K562 (cell line): Measurements from ENCODE around the gene BNC2. TPM values are rescaled to one million over a fixed set of nuclear protein-coding genes. Genes with fewer than 3 reads are reported as not detected.

Source experiments
- ATAC-seq: fragments of 200-7000 bp; cut with Tn5 transposase; 3 replicates; pipeline ENCODE4 v1.9.1; 2020; ENCODE audit warnings: moderate library complexity
- BruUV-seq: library from RNA; stranded (reverse); fragments of 400-500 nt; replicated peaks from 2 replicates; lab custom pipeline; 2021; lab: Mats Ljungman, UMichigan
- CTCF ChIA-PET: fragments of 300-600 bp; formaldehyde crosslinking; extraction: SDS; loops from one replicate; lab custom pipeline; 2021; ENCODE audit warnings: low intra/inter-chr PET ratio; lab: Yijun Ruan, JAX
- POLR2A ChIA-PET: fragments of 300-600, 350-650 bp; sonication (Branson Sonifier 250); formaldehyde crosslinking; extraction: SDS; loops from one replicate; lab custom pipeline; 2021; ENCODE audit warnings: antibody characterized with exemption, inconsistent platforms; lab: Yijun Ruan, JAX
- DNase-seq, 4 experiments: peaks; one replicate each; pipeline versions ENCODE4 v3.0.0 to v3.0.0-alpha.2; 2011 to 2018; ENCODE audit warnings: low spot score in 3 of 4, mixed read lengths in 3 of 4; ENCODE audit errors: extremely low read depth in 1 of 4
- FAIRE-seq: peaks from 2 replicates; lab custom pipeline; 2011; peaks lifted over from hg19 to GRCh38; lab: Jason Lieb, UNC
- H2AFZ ChIP-seq: 2 replicates; pipeline ENCODE4 v1.6.0; 2011; ENCODE audit warnings: low read depth, low read length, control low read depth, inconsistent platforms
- H3K27ac ChIP-seq: fragments of 200-600 bp; 3 replicates; pipeline ENCODE4 v1.8.0; 2011; ENCODE audit warnings: low read depth, mild to moderate bottlenecking, control low read depth, inconsistent platforms, low read length, moderate library complexity, mixed read lengths; ENCODE audit errors: extremely low read depth
- H3K27me3 ChIP-seq, 2 experiments: fragments of 300-600 bp in 1 of 2; 2 replicates in 1 of 2; 3 replicates in 1 of 2; pipeline versions ENCODE4 v1.6.0 to v1.8.0; 2011; ENCODE audit warnings: inconsistent platforms in 2 of 2, low read length in 2 of 2, mild to moderate bottlenecking in 1 of 2, mixed read lengths in 1 of 2, moderate library complexity in 1 of 2; ENCODE audit not compliant: control insufficient read depth in 2 of 2, insufficient read depth in 2 of 2
- H3K36me3 ChIP-seq: fragments of 300-600 bp; 3 replicates; pipeline ENCODE4 v1.8.0; 2011; ENCODE audit warnings: mild to moderate bottlenecking, low read length, inconsistent platforms; ENCODE audit not compliant: control insufficient read depth, insufficient read depth
- H3K4me1 ChIP-seq, 2 experiments: fragments of 200-600 bp in 1 of 2; replicated peaks in 1 of 2; 2 replicates in 1 of 2; 3 replicates in 1 of 2; pipeline versions ENCODE4 v1.5.1 to v1.8.0; 2011; ENCODE audit warnings: inconsistent platforms in 2 of 2, low read length in 2 of 2, mild to moderate bottlenecking in 1 of 2, mixed read lengths in 1 of 2, moderate library complexity in 1 of 2; ENCODE audit not compliant: control insufficient read depth in 2 of 2, insufficient read depth in 2 of 2
- H3K4me2 ChIP-seq: 2 replicates; pipeline ENCODE4 v1.6.1; 2011; ENCODE audit warnings: low read length, control low read depth, inconsistent platforms, mixed read lengths; ENCODE audit not compliant: insufficient read depth
- H3K4me3 ChIP-seq: fragments of 200-600 bp; sonication (generic), shearing (Covaris generic); 2 replicates; pipeline ENCODE4 v1.5.1; 2016; ENCODE audit warnings: control low read depth, inconsistent platforms
- H3K79me2 ChIP-seq: fragments of 200-600 bp; 3 replicates; pipeline ENCODE4 v1.8.0; 2011; ENCODE audit warnings: low read length, inconsistent platforms; ENCODE audit not compliant: control insufficient read depth, insufficient read depth
- H3K9ac ChIP-seq, 2 experiments: 2 replicates each; pipeline versions ENCODE4 v1.6.0 to v1.6.1; 2011; ENCODE audit warnings: low read depth in 2 of 2, low read length in 2 of 2, control low read depth in 1 of 2, inconsistent platforms in 1 of 2, mild to moderate bottlenecking in 1 of 2, mixed read lengths in 1 of 2; ENCODE audit not compliant: insufficient read depth in 1 of 2
- H3K9me1 ChIP-seq: one replicate; pipeline ENCODE4 v1.6.0; 2011; ENCODE audit warnings: inconsistent platforms, mild to moderate bottlenecking, low read length, moderate library complexity; ENCODE audit not compliant: control insufficient read depth, insufficient read depth
- H3K9me3 ChIP-seq: replicated peaks from 2 replicates; pipeline ENCODE4 v1.5.1; 2011; ENCODE audit warnings: low read depth, low read length, inconsistent platforms; ENCODE audit not compliant: control insufficient read depth, insufficient read depth
- H4K20me1 ChIP-seq: replicated peaks from 2 replicates; pipeline ENCODE4 v1.6.1; 2011; ENCODE audit warnings: low read length, inconsistent platforms, mixed read lengths; ENCODE audit not compliant: control insufficient read depth, insufficient read depth
- EHMT2 ChIP-seq: fragments of 450-650 bp; IDR thresholded peaks from 2 replicates; pipeline ENCODE4 v1.6.1; 2018; ENCODE audit warnings: antibody characterized with exemption
- HDAC2 ChIP-seq: fragments of 450-650 bp; IDR thresholded peaks from 2 replicates; pipeline ENCODE4 v1.6.1; 2016; ENCODE audit warnings: mild to moderate bottlenecking
- PHF20 ChIP-seq: fragments of 450-650 bp; IDR thresholded peaks from 2 replicates; pipeline ENCODE4 v1.6.1; 2018; ENCODE audit not compliant: partially characterized antibody
- PURB ChIP-seq: sonication (generic); formaldehyde crosslinking; IDR thresholded peaks from 2 replicates; pipeline ENCODE4 v1.9.0; 2021; ENCODE audit warnings: low read depth, mild to moderate bottlenecking, missing genetic modification reagents
- SIRT6 ChIP-seq: IDR thresholded peaks from one replicate; pipeline ENCODE4 v1.6.1; 2012; ENCODE audit warnings: low read depth, mild to moderate bottlenecking, control low read depth, inconsistent platforms, low read length, moderate library complexity
- SMARCC2 ChIP-seq: fragments of 450-650 bp; IDR thresholded peaks from 2 replicates; pipeline ENCODE4 v1.6.1; 2017; ENCODE audit warnings: antibody characterized with exemption, moderate library complexity, mild to moderate bottlenecking, low read depth
- WHSC1 ChIP-seq: IDR thresholded peaks from one replicate; pipeline ENCODE4 v1.6.1; 2012; ENCODE audit warnings: low read length, control low read depth, inconsistent platforms
- ZNF3 ChIP-seq: fragments of 250-450 bp; sonication (Bioruptor Pico); IDR thresholded peaks from 2 replicates; pipeline ENCODE4 v1.5.0; 2021; ENCODE audit warnings: mild to moderate bottlenecking, moderate library complexity
- WGBS: fragments of 100-300 bp; shearing (Covaris generic); methylation state at CpG from one replicate; pipeline ENCODE4 v1.1.6; 2016; ENCODE audit warnings: low coverage, mixed read lengths; ENCODE audit not compliant: insufficient coverage; ENCODE audit errors: missing lambda C conversion rate; 5-methylcytosine and 5-hydroxymethylcytosine counted together
- in situ Hi-C: fragments of 300-500 bp; cut with MboI; formaldehyde crosslinking; loops from 4 replicates; pipeline ENCODE4 v1.15.0; 2018; ENCODE audit warnings: inconsistent platforms, mixed read lengths
- intact Hi-C: fragments of 100-400 bp; cut with micrococcal nuclease; formaldehyde crosslinking; loops from 2 replicates; pipeline ENCODE4 v1.14.2; 2022
- polyA plus RNA-seq, 8 experiments: library from polyadenylated mRNA; depleted of rRNA in 4 of 8; stranded (reverse) in 5 of 8; unstranded in 3 of 8; fragments of >200 nt; fragmentation: Nextera tagmentation in 2 of 8; fragmentation: Illumina TruSeq in 1 of 8; extraction: Ambion mirVana in 2 of 8; extraction: Trizol in 1 of 8; gene quantifications; 2 replicates each; pipeline versions ENCODE4 v1.2.1 to v1.2.3, GENCODE V29; 2011 to 2014; ENCODE audit warnings: inconsistent platforms in 1 of 8, missing spikeins in 1 of 8
- total RNA-seq, 7 experiments: library from RNA; depleted of rRNA in 6 of 7; stranded (reverse); fragments of >200 nt in 6 of 7; fragmentation: Illumina TruSeq in 2 of 7; extraction: Trizol in 2 of 7; gene quantifications; 2 replicates each; pipeline versions ENCODE4 v1.2.1 to v1.2.3, GENCODE V29; 2011 to 2021; ENCODE audit warnings: low replicate concordance in 1 of 7
- TF ChIP-seq, protein P1 (sequence below): sonication (generic); formaldehyde crosslinking; IDR thresholded peaks from 2 replicates; pipeline ENCODE4 v1.8.0; 2022; ENCODE audit warnings: mild to moderate bottlenecking, missing genetic modification reagents
- TF ChIP-seq, protein P2 (sequence below): fragments of 450-650 bp; formaldehyde crosslinking; IDR thresholded peaks from 2 replicates; pipeline ENCODE4 v1.4.0; 2020; ENCODE audit warnings: mild to moderate bottlenecking, moderate library complexity

BNC2 gene
- total and polyA plus RNA-seq, 9 of the 15 experiments (the other 6 are each of a cell fraction or from before 2014, with no cell fraction given): not detected

DNA sequence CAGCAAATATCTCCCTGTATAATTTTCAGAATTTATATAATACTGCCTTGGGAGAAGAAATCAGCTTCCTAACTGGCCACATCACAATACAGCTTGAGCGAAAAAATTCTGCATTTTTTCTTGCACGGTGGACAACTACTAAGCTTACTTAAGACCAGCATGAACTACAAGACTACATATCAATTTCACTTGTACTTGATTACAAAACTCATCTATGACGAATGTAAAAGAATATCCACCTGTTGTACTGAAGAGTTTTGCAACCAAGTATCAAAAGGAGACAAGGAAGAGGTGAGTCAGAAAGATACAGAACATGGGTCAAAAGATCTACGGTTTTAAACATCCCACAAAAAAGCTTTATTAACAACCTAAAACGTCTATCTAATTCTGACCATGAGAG, 279.4 kb downstream of the BNC2 start:
- no peak for ATAC-seq
- POLR2A ChIA-PET: no interaction called here
- DNase-seq: no peak
- Histone ChIP-seq H3K79me2 (no peaks in the 10 kb centered on the region), H3K9ac (no peak overlapping the region), H3K4me2 (no peak overlapping the region), H3K9me1 (no peaks in the 10 kb centered on the region), H3K4me1 (no peaks in the 10 kb centered on the region), H3K4me3 (no peak overlapping the region), H3K27ac (no peak overlapping the region), H2AFZ (no peak overlapping the region), H3K36me3 (no peaks in the 10 kb centered on the region)
- in situ Hi-C loops (no loop called here), intact Hi-C loops (no loop called here)
- CTCF ChIA-PET: no interaction called here
- TF ChIP-seq, protein P1, sequence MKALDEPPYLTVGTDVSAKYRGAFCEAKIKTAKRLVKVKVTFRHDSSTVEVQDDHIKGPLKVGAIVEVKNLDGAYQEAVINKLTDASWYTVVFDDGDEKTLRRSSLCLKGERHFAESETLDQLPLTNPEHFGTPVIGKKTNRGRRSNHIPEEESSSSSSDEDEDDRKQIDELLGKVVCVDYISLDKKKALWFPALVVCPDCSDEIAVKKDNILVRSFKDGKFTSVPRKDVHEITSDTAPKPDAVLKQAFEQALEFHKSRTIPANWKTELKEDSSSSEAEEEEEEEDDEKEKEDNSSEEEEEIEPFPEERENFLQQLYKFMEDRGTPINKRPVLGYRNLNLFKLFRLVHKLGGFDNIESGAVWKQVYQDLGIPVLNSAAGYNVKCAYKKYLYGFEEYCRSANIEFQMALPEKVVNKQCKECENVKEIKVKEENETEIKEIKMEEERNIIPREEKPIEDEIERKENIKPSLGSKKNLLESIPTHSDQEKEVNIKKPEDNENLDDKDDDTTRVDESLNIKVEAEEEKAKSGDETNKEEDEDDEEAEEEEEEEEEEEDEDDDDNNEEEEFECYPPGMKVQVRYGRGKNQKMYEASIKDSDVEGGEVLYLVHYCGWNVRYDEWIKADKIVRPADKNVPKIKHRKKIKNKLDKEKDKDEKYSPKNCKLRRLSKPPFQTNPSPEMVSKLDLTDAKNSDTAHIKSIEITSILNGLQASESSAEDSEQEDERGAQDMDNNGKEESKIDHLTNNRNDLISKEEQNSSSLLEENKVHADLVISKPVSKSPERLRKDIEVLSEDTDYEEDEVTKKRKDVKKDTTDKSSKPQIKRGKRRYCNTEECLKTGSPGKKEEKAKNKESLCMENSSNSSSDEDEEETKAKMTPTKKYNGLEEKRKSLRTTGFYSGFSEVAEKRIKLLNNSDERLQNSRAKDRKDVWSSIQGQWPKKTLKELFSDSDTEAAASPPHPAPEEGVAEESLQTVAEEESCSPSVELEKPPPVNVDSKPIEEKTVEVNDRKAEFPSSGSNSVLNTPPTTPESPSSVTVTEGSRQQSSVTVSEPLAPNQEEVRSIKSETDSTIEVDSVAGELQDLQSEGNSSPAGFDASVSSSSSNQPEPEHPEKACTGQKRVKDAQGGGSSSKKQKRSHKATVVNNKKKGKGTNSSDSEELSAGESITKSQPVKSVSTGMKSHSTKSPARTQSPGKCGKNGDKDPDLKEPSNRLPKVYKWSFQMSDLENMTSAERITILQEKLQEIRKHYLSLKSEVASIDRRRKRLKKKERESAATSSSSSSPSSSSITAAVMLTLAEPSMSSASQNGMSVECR (CRISPR knock-in tag): no peak
- TF ChIP-seq HDAC2 (no peak), PURB (CRISPR knock-in tag) (no peak), ZNF3 (CRISPR knock-in tag) (no peak), SIRT6 (no peak), WHSC1 (no peak), EHMT2 (no peak), PHF20 (no peak), SMARCC2 (no peak)
- TF ChIP-seq, protein P2, sequence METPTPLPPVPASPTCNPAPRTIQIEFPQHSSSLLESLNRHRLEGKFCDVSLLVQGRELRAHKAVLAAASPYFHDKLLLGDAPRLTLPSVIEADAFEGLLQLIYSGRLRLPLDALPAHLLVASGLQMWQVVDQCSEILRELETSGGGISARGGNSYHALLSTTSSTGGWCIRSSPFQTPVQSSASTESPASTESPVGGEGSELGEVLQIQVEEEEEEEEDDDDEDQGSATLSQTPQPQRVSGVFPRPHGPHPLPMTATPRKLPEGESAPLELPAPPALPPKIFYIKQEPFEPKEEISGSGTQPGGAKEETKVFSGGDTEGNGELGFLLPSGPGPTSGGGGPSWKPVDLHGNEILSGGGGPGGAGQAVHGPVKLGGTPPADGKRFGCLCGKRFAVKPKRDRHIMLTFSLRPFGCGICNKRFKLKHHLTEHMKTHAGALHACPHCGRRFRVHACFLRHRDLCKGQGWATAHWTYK: no peak
- TF ChIP-seq, all 486 proteins: peak for 0
- Histone ChIP-seq H3K9me3 (no peaks in the 10 kb centered on the region), H4K20me1 (no peaks in the 10 kb centered on the region), H3K27me3 (no peaks in the 10 kb centered on the region)
- no peak for FAIRE-seq
- BruUV-seq: no TSS peak
- 0% methylated on average over 4 of the region's 5 CpGs for WGBS
